Measurements from ENCODE around the gene OR4D5.

DNA sequence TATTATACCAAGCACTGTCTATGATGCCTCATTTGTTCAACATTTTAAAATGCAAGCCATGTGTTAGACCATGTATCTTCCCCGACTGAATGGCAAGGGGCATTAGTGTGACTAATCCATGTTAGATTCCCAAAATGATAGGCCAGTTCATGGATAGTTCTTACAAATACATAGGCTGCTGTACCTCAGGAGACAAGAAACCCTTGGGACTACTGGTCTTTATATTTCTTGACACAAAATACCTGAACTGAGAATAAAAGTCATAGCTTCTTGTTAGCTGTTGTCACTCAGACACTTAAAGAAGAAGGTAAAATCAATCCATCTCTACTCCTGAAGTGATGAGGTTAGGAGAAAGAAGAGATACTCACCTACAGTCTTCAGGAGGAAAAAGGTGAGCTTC is 37.5 kb upstream of the OR4D5 start, which contains the start of gene OR8D4:
- TF ChIP-seq, protein P1, sequence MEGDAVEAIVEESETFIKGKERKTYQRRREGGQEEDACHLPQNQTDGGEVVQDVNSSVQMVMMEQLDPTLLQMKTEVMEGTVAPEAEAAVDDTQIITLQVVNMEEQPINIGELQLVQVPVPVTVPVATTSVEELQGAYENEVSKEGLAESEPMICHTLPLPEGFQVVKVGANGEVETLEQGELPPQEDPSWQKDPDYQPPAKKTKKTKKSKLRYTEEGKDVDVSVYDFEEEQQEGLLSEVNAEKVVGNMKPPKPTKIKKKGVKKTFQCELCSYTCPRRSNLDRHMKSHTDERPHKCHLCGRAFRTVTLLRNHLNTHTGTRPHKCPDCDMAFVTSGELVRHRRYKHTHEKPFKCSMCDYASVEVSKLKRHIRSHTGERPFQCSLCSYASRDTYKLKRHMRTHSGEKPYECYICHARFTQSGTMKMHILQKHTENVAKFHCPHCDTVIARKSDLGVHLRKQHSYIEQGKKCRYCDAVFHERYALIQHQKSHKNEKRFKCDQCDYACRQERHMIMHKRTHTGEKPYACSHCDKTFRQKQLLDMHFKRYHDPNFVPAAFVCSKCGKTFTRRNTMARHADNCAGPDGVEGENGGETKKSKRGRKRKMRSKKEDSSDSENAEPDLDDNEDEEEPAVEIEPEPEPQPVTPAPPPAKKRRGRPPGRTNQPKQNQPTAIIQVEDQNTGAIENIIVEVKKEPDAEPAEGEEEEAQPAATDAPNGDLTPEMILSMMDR (IDR thresholded peaks at IDR 0.05; ENCODE audit: control extremely low read depth in 1 of 3, insufficient read depth in 1 of 3, low read depth in 1 of 3, low read length in 3 of 3) = no peak
- no peak for TF ChIP-seq CHD2 (IDR thresholded peaks at IDR 0.05; ENCODE audit: low read length)
- no peak for TF ChIP-seq TCF12 (IDR thresholded peaks at IDR 0.05; ENCODE audit: low read depth, low read length)
- TF ChIP-seq EP300 (IDR thresholded peaks at IDR 0.05; ENCODE audit: borderline replicate concordance in 1 of 2, low read depth in 2 of 2, low read length in 2 of 2) = no peak
- TF ChIP-seq TBP (IDR thresholded peaks at IDR 0.05; ENCODE audit: low read depth, low read length) = no peak
- no peak for TF ChIP-seq SP2 (IDR thresholded peaks at IDR 0.05; ENCODE audit: low read length)
